GM23248 (cell line): ENCODE data around the gene CCDC187. TPM values are rescaled to one million over a fixed set of nuclear protein-coding genes. Genes with fewer than 3 reads are reported as not detected.

Experiments used
- DNase-seq: peaks from one replicate; pipeline ENCODE4 v3.0.0-alpha.2; 2015
- H2AFZ ChIP-seq: fragments of 200-600 bp; sonication (generic); 2 replicates; pipeline ENCODE4 v1.6.1; 2016; ENCODE audit warnings: antibody characterized with exemption
- H3F3A ChIP-seq: fragments of 200-600 bp; sonication (generic); 2 replicates; pipeline ENCODE4 v1.6.1; 2016; ENCODE audit warnings: mild to moderate bottlenecking, antibody characterized with exemption, mixed run types; ENCODE audit not compliant: insufficient read depth
- H3K27ac ChIP-seq: fragments of 200-600 bp; sonication (generic); 2 replicates; pipeline ENCODE4 v1.5.1; 2016; ENCODE audit warnings: mild to moderate bottlenecking
- H3K27me3 ChIP-seq: fragments of 200-600 bp; sonication (generic); replicated peaks from 2 replicates; pipeline ENCODE4 v1.6.1; 2016; ENCODE audit warnings: mild to moderate bottlenecking; ENCODE audit not compliant: insufficient read depth
- H3K36me3 ChIP-seq: fragments of 200-600 bp; sonication (generic); 2 replicates; pipeline ENCODE4 v1.6.1; 2016; ENCODE audit warnings: low read depth, mild to moderate bottlenecking
- H3K4me1 ChIP-seq: fragments of 200-600 bp; sonication (generic); 2 replicates; pipeline ENCODE4 v1.6.1; 2016; ENCODE audit warnings: mild to moderate bottlenecking; ENCODE audit not compliant: insufficient read depth
- H3K4me2 ChIP-seq: fragments of 200-600 bp; sonication (generic); one replicate; pipeline ENCODE4 v1.6.1; 2016; ENCODE audit warnings: mild to moderate bottlenecking; ENCODE audit not compliant: unreplicated experiment
- H3K4me3 ChIP-seq: fragments of 200-600 bp; sonication (generic); 2 replicates; pipeline ENCODE4 v1.5.1; 2016; ENCODE audit warnings: mild to moderate bottlenecking
- H3K79me2 ChIP-seq: fragments of 200-600 bp; sonication (generic); 2 replicates; pipeline ENCODE4 v1.6.1; 2016; ENCODE audit warnings: mild to moderate bottlenecking; ENCODE audit not compliant: insufficient read depth
- H3K9ac ChIP-seq: fragments of 200-600 bp; sonication (generic); 2 replicates; pipeline ENCODE4 v1.6.1; 2016; ENCODE audit warnings: mild to moderate bottlenecking
- H3K9me2 ChIP-seq: fragments of 200-600 bp; sonication (generic); 2 replicates; pipeline ENCODE4 v1.6.1; 2016; ENCODE audit warnings: mixed run types, mild to moderate bottlenecking, moderate library complexity; ENCODE audit not compliant: insufficient read depth
- H3K9me3 ChIP-seq: fragments of 200-600 bp; sonication (generic); one replicate; pipeline ENCODE4 v1.6.1; 2017; ENCODE audit warnings: low read depth
- H4K20me1 ChIP-seq: fragments of 200-600 bp; sonication (generic); 2 replicates; pipeline ENCODE4 v1.6.0; 2016; ENCODE audit not compliant: insufficient read depth
- EZH2 ChIP-seq: fragments of 200-600 bp; sonication (generic); IDR thresholded peaks from 2 replicates; pipeline ENCODE4 v1.6.1; 2018; ENCODE audit warnings: antibody characterized with exemption, mild to moderate bottlenecking; ENCODE audit not compliant: insufficient read depth, poor library complexity, severe bottlenecking
- EZH2phosphoT487 ChIP-seq: fragments of 200-600 bp; sonication (generic); IDR thresholded peaks from 2 replicates; pipeline ENCODE4 v1.6.1; 2018; ENCODE audit warnings: antibody characterized with exemption, moderate library complexity, mild to moderate bottlenecking, low read depth; ENCODE audit not compliant: insufficient read depth
- WGBS, 2 experiments: methylation state at CpG; one replicate each; pipeline ENCODE4 v1.1.6; 2015 to 2017; ENCODE audit warnings: low lambda C conversion rate in 2 of 2, low coverage in 1 of 2; ENCODE audit errors: missing lambda C conversion rate in 2 of 2; 5-methylcytosine and 5-hydroxymethylcytosine counted together
- in situ Hi-C: fragments of 300-500 bp; cut with MboI; formaldehyde crosslinking; loops from 2 replicates; pipeline ENCODE4 v1.15.0; 2020
- polyA plus RNA-seq: library from polyadenylated mRNA; unstranded; fragments of >200 nt; fragmentation: Nextera tagmentation; extraction: Ambion mirVana; gene quantifications from 2 replicates; pipeline ENCODE4 v1.2.1, GENCODE V29; 2016
- total RNA-seq: library from RNA; depleted of rRNA; stranded (reverse); fragments of >200 nt; shearing (Covaris generic); gene quantifications from 2 replicates; pipeline ENCODE4 v1.2.3, GENCODE V29; 2014

The CCDC187 gene
- total and polyA plus RNA-seq, 2 experiments from 2014 or later = not detected

GRCh38 chr9:136260521-136260920 lies 43.4 kb downstream of the CCDC187 start:
- WGBS, 2 experiments = 58 to 60% methylated on average over 10 of the region's 10 CpGs

GRCh38 chr9:136259836-136260235 lies 44.1 kb downstream of the CCDC187 start:
- no peak overlapping the region for H3K9ac ChIP-seq
- H3K79me2 ChIP-seq = no peaks in the 10 kb centered on the region
- H3K4me3 ChIP-seq = no peak overlapping the region
- in situ Hi-C loops = no loop called here
- 84 to 85% methylated on average over 17 of the region's 17 CpGs for WGBS, 2 experiments
- no peaks in the 10 kb centered on the region for H3F3A ChIP-seq
- 0 out of 2 replicates have a peak, but pooled peaks cover 4% of the 10 kb centered on the region for H3K4me1 ChIP-seq
- H3K9me3 ChIP-seq = no peaks in the 10 kb centered on the region
- H3K9me2 ChIP-seq = no peaks in the 10 kb centered on the region
- no peaks in the 10 kb centered on the region for H3K27me3 ChIP-seq
- no peak overlapping the region for H2AFZ ChIP-seq
- no peak overlapping the region for H3K27ac ChIP-seq
- TF ChIP-seq EZH2phosphoT487 = no peak
- no peak for TF ChIP-seq EZH2
- DNase-seq = no peak
- no peaks in the 10 kb centered on the region for H4K20me1 ChIP-seq
- H3K4me2 ChIP-seq = no peak overlapping the region
- H3K36me3 ChIP-seq = no peaks in the 10 kb centered on the region

More at GRCh38 chr9:136260521-136260920, 43.4 kb downstream of the CCDC187 start:
- H2AFZ ChIP-seq = no peak overlapping the region
- no peaks in the 10 kb centered on the region for H3K27me3 ChIP-seq
- no peaks in the 10 kb centered on the region for H3K36me3 ChIP-seq
- no peak for TF ChIP-seq EZH2phosphoT487
- no peak for TF ChIP-seq EZH2
- 0 out of 2 replicates have a peak, but pooled peaks cover under 1% of the 10 kb centered on the region for H3K4me1 ChIP-seq
- in situ Hi-C loops = no loop called here
- H3K9ac ChIP-seq = no peak overlapping the region
- H3F3A ChIP-seq = no peaks in the 10 kb centered on the region
- no peaks in the 10 kb centered on the region for H3K79me2 ChIP-seq
- no peak overlapping the region for H3K4me3 ChIP-seq
- H4K20me1 ChIP-seq = no peaks in the 10 kb centered on the region
- H3K4me2 ChIP-seq = no peak overlapping the region
- no peak for DNase-seq
- no peaks in the 10 kb centered on the region for H3K9me3 ChIP-seq
- no peak overlapping the region for H3K27ac ChIP-seq
- no peaks in the 10 kb centered on the region for H3K9me2 ChIP-seq

- Histone ChIP-seq H3K79me2 (no peaks in the 10 kb centered on the region), H3K4me1 (0 out of 2 replicates have a peak, but pooled peaks cover 4% of the 10 kb centered on the region), H3K9me2 (no peaks in the 10 kb centered on the region), H3K27ac (no peak overlapping the region), H3F3A (no peaks in the 10 kb centered on the region), H3K9me3 (no peaks in the 10 kb centered on the region), H3K36me3 (no peaks in the 10 kb centered on the region), H3K9ac (no peak overlapping the region), H3K4me3 (no peak overlapping the region), H3K27me3 (no peaks in the 10 kb centered on the region), H2AFZ (no peak overlapping the region), H4K20me1 (no peaks in the 10 kb centered on the region), H3K4me2 (no peak overlapping the region)
- TF ChIP-seq EZH2 = no peak
- TF ChIP-seq EZH2phosphoT487 = no peak
- 66 to 67% methylated on average over 4 of the region's 4 CpGs for WGBS, 2 experiments
- in situ Hi-C loops = no loop called here
- no peak for DNase-seq
These were observed 44.4 kb downstream of the CCDC187 start for GRCh38 chr9:136259517-136259813.

GRCh38 chr9:136258786-136259516 lies 44.9 kb downstream of the CCDC187 start:
- no peak overlapping the region for H2AFZ ChIP-seq
- H3K4me2 ChIP-seq = no peak overlapping the region
- 0 out of 2 replicates have a peak, but pooled peaks cover 4% of the 10 kb centered on the region for H3K4me1 ChIP-seq
- no peaks in the 10 kb centered on the region for H3K9me3 ChIP-seq
- TF ChIP-seq EZH2phosphoT487 (no peak), EZH2 (no peak)
- in situ Hi-C loops = no loop called here
- no peaks in the 10 kb centered on the region for H3K9me2 ChIP-seq
- H3K4me3 ChIP-seq = no peak overlapping the region
- no peaks in the 10 kb centered on the region for H3K27me3 ChIP-seq
- no peak overlapping the region for H3K27ac ChIP-seq
- no peaks in the 10 kb centered on the region for H4K20me1 ChIP-seq
- no peaks in the 10 kb centered on the region for H3K36me3 ChIP-seq
- no peaks in the 10 kb centered on the region for H3K79me2 ChIP-seq
- no peak for DNase-seq
- WGBS, 2 experiments = 67 to 72% methylated on average over 15 to 18 of the region's 22 CpGs
- no peaks in the 10 kb centered on the region for H3F3A ChIP-seq
- no peak overlapping the region for H3K9ac ChIP-seq

GRCh38 chr9:136258299-136258625 lies 45.6 kb downstream of the CCDC187 start:
- in situ Hi-C loops = no loop called here
- DNase-seq = no peak
- no peak for TF ChIP-seq EZH2phosphoT487
- TF ChIP-seq EZH2 = no peak
- H3K4me3 ChIP-seq = no peak overlapping the region
- H2AFZ ChIP-seq = no peak overlapping the region
- H3K79me2 ChIP-seq = no peaks in the 10 kb centered on the region
- H3K36me3 ChIP-seq = no peaks in the 10 kb centered on the region
- no peaks in the 10 kb centered on the region for H3K9me3 ChIP-seq
- H3K27ac ChIP-seq = no peak overlapping the region
- no peak overlapping the region for H3K4me2 ChIP-seq
- 0 out of 2 replicates have a peak, but pooled peaks cover 4% of the 10 kb centered on the region for H3K4me1 ChIP-seq
- 58 to 62% methylated on average over 13 of the region's 13 CpGs for WGBS, 2 experiments
- H3K9ac ChIP-seq = no peak overlapping the region
- H4K20me1 ChIP-seq = no peaks in the 10 kb centered on the region
- no peaks in the 10 kb centered on the region for H3K27me3 ChIP-seq
- no peaks in the 10 kb centered on the region for H3F3A ChIP-seq
- H3K9me2 ChIP-seq = no peaks in the 10 kb centered on the region
